GM20000 (cell line): Measurements from ENCODE around the gene LRRC47.

Experiments
- DNase-seq: peaks from one replicate; pipeline ENCODE4 v3.0.0; 2012; ENCODE audit warnings: low spot score
- TF ChIP-seq, protein P1 (sequence below): IDR thresholded peaks from 2 replicates; pipeline ENCODE4 v1.5.1; 2012; ENCODE audit warnings: mild to moderate bottlenecking, control low read depth; ENCODE audit errors: extremely low read depth, missing control alignments

The LRRC47 gene

DNA sequence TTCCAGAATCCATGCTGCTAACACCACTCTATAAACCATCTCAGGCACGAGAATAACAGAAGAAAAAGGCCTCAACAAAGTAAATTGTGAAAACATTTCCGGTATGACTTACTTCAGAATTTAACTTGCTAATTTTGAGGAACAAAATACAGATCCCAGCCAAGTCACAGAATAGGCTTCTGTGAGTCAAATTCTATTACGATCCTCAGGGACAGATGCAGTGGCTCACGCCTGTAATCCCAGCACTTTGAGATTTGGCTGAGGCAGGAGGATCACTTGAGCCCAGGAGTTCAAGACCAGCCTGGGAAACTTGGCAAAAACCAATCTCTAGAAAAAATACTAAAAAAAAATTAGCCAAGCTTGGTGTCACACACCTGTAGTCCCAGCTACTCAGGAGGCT is 52.9 kb downstream of the LRRC47 start:
- DNase-seq, result no peak
- TF ChIP-seq, protein P1, sequence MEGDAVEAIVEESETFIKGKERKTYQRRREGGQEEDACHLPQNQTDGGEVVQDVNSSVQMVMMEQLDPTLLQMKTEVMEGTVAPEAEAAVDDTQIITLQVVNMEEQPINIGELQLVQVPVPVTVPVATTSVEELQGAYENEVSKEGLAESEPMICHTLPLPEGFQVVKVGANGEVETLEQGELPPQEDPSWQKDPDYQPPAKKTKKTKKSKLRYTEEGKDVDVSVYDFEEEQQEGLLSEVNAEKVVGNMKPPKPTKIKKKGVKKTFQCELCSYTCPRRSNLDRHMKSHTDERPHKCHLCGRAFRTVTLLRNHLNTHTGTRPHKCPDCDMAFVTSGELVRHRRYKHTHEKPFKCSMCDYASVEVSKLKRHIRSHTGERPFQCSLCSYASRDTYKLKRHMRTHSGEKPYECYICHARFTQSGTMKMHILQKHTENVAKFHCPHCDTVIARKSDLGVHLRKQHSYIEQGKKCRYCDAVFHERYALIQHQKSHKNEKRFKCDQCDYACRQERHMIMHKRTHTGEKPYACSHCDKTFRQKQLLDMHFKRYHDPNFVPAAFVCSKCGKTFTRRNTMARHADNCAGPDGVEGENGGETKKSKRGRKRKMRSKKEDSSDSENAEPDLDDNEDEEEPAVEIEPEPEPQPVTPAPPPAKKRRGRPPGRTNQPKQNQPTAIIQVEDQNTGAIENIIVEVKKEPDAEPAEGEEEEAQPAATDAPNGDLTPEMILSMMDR, result no peak

DNA sequence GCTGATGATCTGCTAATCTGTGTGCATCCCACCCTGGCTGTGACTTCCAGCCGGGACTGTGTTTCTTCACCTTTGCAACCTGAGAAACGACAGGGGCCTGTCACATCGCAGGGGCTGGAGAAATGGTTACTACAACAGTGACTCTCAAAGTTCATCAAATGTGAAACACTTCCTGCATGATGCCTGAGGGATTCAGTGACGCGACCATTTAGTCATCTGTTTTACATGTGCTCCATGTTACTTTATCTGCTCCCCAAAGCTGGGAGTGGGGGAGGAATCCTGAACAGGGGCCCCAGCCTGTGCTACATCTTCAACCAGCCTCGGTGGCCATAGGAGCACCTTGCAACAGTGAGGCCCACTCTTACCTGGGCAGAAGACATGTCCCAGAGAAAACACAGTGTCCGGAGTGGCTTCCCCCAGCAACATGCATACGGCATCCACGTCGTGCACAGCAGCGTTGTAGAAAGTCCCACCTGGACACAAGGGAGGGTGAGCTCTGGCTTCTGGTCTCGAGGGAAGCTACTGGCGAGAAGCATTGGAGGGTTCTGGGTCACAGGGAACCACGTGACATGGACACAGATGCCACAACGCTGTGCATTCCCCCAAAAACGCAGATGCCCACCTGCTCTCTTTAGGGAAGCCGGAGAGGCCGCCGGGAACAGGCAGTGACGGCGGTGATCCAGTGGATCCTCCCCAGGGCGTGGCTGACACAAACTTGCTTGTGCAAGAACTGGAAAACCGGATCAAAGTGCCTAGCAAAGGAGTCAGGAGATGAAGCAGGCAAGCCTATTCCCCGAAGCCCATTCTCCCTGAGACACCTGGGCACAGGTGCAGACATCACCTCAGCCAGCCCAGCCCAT is 53.6 kb downstream of the LRRC47 start:
- DNase-seq, result no peak
- TF ChIP-seq, protein P1, result no peak

DNA sequence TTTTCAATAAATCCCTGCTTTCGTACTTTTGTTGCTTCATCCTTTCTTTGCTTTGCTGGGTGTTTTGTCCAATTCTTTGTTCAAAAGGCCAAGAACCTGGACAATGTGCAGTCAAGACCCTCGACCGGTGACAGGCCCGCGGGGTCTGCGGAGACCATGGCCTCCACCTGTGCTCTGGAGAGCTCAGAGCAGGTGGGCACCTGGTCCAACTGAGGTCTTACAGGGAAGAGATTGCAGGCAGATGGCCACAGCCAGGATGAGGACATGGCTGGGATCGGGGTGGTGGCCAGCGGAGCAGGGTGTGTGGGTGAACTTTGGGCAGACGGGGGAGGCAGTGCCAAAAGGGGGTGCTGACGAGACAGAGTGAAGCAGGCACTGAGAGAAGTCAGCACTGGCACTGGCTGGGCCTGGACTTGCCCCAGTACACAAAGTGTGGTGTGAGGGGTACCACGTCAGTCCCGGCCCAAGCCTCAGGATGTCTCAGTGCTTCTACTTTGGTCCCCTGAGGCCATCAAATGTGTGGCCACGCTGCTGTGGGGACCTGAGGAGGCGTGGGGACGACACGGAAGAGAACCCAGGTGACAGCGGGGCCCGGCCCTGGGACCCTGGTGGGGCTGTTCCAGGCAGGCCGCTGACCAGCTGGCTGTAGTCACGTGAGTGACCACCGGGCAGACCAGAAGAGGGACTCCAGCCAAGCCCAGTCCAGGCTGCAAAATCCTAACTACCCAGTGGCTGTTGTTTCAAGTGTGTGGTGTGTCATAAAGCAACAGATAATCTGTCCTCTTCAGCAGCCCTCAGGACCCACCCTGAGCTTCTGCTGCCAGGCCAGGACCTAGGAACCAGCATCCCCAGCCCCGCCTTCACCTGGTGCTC is 54.5 kb downstream of the LRRC47 start:
- TF ChIP-seq, protein P1, result no peak
- no peak for DNase-seq

DNA sequence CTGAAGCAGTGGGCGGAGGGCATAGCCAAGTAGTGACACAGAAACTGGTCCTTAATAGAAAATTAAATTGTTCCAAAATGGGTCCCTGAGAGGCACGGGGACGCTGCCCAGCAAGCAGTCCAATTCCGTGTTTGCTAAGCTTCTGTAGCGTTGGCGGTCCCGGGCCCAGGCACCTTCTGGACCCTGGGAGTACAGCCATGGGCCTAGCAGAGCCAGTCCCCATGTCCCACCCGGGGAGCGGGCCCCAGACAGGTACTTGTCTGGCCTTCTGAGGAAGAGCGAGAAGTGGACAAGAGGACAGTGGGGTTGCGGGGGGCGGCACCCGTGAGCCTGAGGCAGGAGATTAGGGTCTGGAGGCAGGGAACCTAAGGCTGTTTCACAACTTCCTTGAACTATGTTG is 55.5 kb downstream of the LRRC47 start:
- TF ChIP-seq, protein P1, result no peak
- DNase-seq, result no peak

DNA sequence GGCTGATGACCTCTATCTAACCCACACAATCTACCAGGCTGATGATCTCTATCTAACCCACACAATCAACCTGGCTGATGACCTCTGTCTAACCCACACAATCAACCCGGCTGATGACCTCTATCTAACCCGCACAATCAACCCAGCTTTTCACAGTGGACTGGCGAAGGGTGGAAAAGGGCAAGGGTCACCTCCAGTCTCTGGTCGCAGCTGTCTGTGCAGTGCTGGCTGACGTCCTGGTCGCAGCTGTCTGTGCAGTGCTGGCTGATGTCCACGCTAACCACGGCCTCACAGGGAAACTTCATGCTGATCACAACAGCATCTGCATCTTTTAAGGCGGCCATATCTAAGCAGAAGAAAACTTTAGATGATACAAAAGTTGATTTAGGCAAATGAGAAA is 56.3 kb downstream of the LRRC47 start:
- TF ChIP-seq, protein P1, result no peak
- DNase-seq, result no peak

DNA sequence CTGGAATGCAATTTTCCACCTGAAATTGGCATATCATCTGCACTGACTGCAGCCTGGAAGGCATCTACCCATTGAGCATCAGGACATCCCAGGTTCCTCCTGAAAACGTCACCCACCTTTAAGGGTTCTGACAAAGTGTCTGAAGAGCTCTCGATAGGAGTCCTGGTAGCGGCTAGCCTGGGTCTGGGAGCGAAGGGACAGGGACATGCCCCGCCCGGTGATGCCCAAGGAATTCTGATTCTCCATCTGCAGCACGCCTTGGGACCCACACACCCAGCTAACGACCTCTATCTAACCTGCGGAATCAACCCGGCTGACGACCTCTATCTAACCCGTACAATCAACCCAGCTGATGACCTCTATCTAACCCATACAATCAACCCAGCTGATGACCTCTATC is 57.4 kb downstream of the LRRC47 start:
- TF ChIP-seq, protein P1, result no peak
- no peak for DNase-seq

DNA sequence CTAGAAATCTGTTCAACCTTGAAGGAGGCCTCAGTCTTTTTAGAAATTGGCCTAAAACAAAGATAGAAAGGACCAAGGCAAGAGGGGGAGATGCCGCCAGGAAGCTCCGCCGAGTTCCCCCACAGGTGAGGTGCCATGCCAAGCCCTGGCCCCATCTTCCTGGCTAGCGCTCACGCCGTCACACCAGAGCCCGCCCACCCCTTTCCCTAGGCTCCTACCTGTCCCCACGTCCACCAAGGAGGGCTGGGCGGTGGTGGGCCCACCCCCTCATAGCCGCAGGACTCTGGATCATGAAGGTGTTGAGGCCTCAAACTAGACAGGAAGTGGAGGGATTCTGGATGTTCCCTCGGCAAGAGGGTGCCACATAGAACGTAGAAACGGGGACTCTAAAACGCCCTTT is 59.6 kb downstream of the LRRC47 start:
- TF ChIP-seq, protein P1, result no peak
- DNase-seq, result no peak
